Measurements from ENCODE around the gene FNDC11.
A peak's percentile ranks its signal among the peaks of the same experiment; 100 is the strongest.

FNDC11 gene

DNA sequence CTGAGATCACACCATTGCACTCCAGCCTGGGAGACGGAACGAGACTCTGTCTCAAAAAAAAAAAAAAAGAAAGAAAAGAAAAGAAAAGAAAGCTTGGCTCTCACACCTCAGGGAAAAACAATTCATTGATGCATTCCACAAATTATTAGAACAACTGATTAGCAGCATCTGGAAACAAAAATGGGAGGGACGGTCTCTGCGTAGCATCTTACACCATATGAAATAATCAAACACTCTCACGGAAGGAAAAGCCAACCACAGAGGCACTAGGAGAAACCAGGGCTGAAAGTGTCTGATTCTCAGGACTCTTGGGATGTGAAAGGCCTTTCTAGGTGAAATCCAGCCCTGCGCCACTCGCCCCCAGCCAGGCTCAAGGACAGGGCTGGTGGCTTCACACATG lies 22.4 kb downstream of the FNDC11 start:
- H3K4me1 Mint-ChIP-seq: peaks cover 5% of the 10 kb centered on the region
- no peaks in the 10 kb centered on the region for H3K36me3 Mint-ChIP-seq
- H3K27ac Mint-ChIP-seq: no peak overlapping the region
- DNase-seq: no peak
- H3K27me3 Mint-ChIP-seq: peaks cover 74% of the 10 kb centered on the region
- H3K4me3 Mint-ChIP-seq: no peak overlapping the region
- H3K9me3 Mint-ChIP-seq: no peaks in the 10 kb centered on the region
- CTCF ChIA-PET: interaction anchor here (1.1 kb wide), 1 partner anchor 39 kb away, joined by 3 read pairs; no protein-coding TSS in a partner anchor

DNA sequence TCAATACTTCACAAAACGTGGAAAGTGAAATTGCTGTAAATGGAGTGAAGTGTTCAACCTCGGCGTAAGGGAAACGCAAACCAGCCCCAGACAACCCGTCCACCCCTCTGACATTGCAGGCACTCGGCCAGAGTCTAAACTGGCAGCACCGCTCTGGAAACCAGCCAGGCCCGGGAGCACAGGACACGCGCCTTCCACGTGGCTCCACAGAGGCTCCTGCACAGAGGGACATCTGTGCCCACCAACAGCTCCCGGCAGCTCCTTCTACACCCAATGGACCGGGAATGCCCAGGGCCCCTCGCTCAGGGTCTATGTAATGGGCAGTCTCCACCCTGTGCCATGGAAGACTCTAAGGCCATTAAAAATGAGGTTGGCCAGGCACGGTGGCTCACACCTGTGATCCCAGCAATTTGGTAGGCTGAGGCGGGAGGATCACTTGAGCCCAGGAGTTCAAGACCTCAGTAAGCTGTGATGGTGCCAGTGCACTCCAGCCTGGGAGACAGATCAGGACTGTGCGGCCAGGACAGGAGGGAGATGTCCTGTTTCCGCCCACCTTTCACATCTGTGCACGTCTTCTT lies 23.4 kb downstream of the FNDC11 start:
- no peak for DNase-seq
- H3K27ac Mint-ChIP-seq: no peak overlapping the region
- no peak overlapping the region for H3K4me3 Mint-ChIP-seq
- CTCF ChIA-PET: no interaction called here
- no peaks in the 10 kb centered on the region for H3K36me3 Mint-ChIP-seq
- H3K27me3 Mint-ChIP-seq: peaks cover 83% of the 10 kb centered on the region
- peaks cover 5% of the 10 kb centered on the region for H3K4me1 Mint-ChIP-seq
- no peaks in the 10 kb centered on the region for H3K9me3 Mint-ChIP-seq

GRCh38 chr20:63578224-63579016 lies 24.5 kb downstream of the FNDC11 start:
- Mint-ChIP-seq H3K4me1 (peaks cover 5% of the 10 kb centered on the region), H3K4me3 (no peak overlapping the region), H3K27me3 (peaks cover 93% of the 10 kb centered on the region), H3K9me3 (no peaks in the 10 kb centered on the region), H3K36me3 (no peaks in the 10 kb centered on the region), H3K27ac (no peak overlapping the region)
- CTCF ChIA-PET: no interaction called here
- DNase-seq: peak; percentile 28

DNA sequence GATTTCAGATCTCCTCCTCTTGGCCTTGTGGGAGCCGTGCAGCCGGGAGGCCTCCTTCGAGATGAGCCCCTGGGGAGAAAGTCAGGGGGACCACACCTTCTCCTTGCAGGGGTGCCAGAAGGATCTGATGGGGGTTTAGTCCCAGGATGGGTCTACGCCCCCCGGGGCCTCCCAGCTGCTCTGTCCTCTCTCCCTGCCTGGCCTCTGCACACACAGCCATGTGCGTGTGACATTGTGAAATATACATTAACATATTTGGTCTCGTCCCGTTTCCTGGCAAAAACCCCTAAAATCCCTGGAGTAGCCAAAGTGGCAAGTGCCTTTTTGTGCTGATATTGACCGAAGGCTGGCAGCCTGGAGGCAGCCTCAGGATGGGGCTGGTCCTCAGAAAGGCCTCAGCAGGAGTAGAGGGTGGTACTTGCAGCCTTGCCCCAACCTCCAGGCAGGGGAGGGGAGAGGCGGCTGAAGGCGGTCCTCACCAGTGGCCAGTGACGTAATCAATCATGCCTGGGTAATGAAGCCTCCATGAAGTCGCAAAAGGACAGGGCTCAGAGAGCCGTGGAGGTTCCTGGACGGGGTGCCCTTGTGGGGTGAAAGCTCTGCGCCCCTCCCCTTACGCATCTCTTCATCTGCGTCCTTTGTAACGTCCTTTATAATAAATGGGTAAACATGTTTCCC lies 25.2 kb downstream of the FNDC11 start:
- Mint-ChIP-seq H3K27me3 (peaks cover 91% of the 10 kb centered on the region), H3K27ac (peak overlapping the region; percentile 31), H3K4me3 (no peak overlapping the region), H3K4me1 (peaks cover 3% of the 10 kb centered on the region), H3K36me3 (no peaks in the 10 kb centered on the region), H3K9me3 (no peaks in the 10 kb centered on the region)
- DNase-seq: no peak
- CTCF ChIA-PET: no interaction called here

DNA sequence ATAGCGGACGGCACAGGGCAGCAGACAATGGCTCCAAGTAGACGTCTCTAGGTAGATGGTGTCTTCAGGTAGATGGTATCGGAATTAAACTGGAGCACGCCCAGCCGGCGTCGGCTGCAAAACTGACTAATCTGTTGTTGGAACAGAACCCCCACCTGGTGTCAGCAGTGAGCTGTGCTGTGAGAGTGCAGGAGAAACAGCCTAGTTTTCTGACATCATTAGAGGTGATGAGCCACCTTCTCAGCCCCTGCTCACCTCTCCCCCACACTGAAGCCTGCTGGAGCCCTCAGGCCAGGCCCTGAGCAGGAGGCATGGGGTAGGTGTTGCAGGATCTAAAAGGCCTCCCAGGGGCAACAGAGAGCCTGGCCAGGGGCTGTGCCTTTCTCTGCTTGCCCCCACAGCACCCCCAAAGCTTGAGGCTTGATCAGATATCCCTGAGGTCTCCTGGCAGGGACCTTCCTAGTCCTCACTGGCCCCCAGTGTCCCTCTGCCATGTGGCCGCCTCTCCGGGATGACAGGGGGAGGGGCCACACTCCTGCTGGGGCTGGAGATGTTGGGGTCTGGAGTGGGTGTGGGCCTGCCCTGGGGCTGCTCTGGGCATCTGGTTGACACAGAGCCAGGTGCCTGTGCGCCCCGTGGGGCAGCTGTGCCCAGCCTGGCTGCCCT lies 27.0 kb downstream of the FNDC11 start:
- Mint-ChIP-seq H3K27ac (no peak overlapping the region), H3K27me3 (peaks cover 83% of the 10 kb centered on the region), H3K36me3 (peaks cover 3% of the 10 kb centered on the region), H3K4me1 (peaks cover 5% of the 10 kb centered on the region), H3K4me3 (no peak overlapping the region), H3K9me3 (no peaks in the 10 kb centered on the region)
- peak; percentile 88 for DNase-seq
- CTCF ChIA-PET: interaction anchor here (1.0 kb wide), 1 partner anchor 42 kb away, joined by 3 read pairs; no protein-coding TSS in a partner anchor

DNA sequence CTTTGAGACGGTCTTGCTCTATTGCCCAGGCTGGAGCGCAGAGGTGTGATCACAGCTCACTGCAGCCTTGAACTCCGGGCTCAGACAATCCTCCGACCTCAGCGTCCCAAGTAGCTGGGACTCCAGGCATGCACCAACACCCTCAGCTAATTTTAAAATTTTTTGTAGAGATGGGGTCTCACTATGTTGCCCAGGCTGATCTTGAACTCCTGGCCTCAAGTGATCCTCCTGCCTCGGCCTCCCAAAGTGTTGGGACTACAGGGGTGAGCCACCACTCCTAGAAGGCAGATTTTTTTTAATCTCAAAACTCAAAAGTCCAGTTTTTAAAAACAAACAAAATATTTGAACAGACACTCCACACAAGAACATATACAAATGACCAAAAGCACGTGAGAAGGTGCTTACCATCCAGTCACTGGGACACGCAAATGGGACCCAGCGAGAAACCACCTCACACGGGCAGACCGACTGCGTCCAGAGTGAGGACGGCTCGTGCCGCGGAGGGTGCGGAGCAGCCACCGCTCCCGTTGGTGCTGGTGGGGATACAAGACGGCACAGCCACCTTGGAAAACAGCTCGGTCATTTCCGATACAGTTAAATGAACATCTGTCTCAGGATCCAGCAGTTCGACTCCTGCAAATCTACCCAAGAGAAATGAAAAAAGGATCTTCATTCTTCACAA lies 28.6 kb downstream of the FNDC11 start:
- CTCF ChIA-PET: interaction anchor here (1.3 kb wide), 1 partner anchor 34 kb away, joined by 4 read pairs; no protein-coding TSS in a partner anchor
- H3K36me3 Mint-ChIP-seq: peaks cover 5% of the 10 kb centered on the region
- H3K4me3 Mint-ChIP-seq: no peak overlapping the region
- no peak overlapping the region for H3K27ac Mint-ChIP-seq
- peaks cover 69% of the 10 kb centered on the region for H3K27me3 Mint-ChIP-seq
- H3K4me1 Mint-ChIP-seq: peaks cover 8% of the 10 kb centered on the region
- DNase-seq: no peak
- no peaks in the 10 kb centered on the region for H3K9me3 Mint-ChIP-seq

DNA sequence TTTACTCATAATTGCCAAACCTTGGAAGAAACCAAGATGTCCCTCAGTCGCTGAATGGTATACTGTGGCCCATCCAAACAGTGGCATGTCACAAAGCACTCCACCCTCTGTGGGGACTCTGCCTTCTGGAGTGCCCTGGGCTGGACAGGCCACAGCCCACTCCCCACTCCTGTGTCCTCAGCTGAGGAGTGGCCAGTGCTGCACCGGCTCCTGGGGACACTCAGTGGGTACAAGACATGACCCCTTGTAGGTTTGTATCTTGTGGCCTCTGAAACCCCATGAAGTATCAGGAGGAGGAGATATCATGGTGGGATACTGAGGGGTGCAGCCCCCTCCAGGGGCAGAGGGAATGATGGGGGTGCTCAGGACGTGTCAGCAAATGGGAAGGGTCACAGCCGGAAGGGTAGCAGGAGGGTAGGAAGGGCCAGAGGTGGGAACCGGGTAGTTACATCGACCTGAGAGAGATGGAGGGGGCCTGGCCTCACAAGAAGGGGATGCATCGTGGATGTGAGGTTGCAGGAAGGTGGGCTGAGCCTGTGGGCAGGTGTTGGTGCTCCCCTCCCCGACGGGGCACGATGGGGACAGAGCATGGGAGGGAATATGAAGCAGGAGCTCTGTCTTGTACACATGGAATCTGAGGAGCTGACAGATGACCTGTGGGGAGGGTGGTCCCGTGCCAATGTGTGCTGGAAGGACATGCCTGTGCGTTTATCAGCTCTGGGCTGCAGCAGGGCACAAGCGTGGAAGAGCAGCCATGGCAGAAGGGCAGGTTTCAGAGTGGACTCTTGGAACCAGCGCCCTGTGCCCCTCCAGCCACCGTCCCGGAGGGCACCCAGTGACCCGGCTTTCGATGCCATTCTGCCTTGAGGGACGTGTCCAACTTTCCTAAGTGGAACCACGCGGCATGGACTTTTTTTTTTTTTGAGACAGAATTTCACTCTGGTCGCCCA lies 31.9 kb downstream of the FNDC11 start:
- Mint-ChIP-seq H3K27me3 (peaks cover 36% of the 10 kb centered on the region), H3K36me3 (peaks cover 21% of the 10 kb centered on the region), H3K4me1 (peaks cover 14% of the 10 kb centered on the region), H3K4me3 (no peak overlapping the region), H3K9me3 (no peaks in the 10 kb centered on the region), H3K27ac (no peak overlapping the region)
- CTCF ChIA-PET: no interaction called here
- no peak for DNase-seq

DNA sequence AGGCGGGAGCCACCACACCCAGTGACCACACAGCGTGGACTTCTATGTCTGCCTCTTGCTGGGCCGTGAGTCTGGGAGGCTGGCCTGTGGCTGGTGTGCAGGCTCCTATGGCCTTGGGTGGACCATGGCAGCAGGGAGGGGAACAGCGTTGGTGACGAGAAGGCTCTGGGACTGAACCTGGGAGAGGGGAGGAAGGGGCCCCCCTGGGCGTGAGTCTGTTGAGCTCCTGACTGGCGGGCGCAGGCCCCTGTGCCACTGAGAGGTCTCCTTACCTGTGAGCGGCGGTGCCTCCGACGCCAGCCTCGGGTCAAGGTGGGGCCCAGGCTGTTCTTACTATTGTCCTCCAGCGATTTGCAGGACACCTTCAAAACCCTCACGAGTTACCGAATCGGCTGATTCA lies 32.8 kb downstream of the FNDC11 start:
- peaks cover 26% of the 10 kb centered on the region for H3K27me3 Mint-ChIP-seq
- CTCF ChIA-PET: no interaction called here
- no peak overlapping the region for H3K27ac Mint-ChIP-seq
- H3K9me3 Mint-ChIP-seq: no peaks in the 10 kb centered on the region
- no peak overlapping the region for H3K4me3 Mint-ChIP-seq
- no peak for DNase-seq
- H3K4me1 Mint-ChIP-seq: peaks cover 13% of the 10 kb centered on the region
- H3K36me3 Mint-ChIP-seq: peaks cover 24% of the 10 kb centered on the region

DNA sequence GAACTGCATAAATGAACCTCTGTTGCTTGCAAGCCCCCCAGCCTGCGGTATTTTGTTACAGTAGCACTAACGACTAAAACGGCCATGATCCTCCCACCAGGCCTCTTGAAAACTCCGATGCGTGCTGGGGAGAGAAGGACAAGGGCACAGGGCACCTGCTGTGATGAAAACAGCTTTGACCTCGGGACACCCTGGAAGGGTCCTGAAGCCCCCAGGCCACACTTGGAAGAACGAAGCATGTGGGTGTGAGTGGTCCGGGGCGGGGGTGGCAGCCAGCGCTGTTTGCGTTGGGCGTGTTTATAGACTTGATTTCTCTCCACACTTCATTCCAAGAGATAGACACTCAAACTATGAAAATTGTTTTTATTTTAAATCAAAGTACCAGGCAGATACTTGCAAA lies 33.3 kb downstream of the FNDC11 start:
- H3K27me3 Mint-ChIP-seq: peaks cover 25% of the 10 kb centered on the region
- peaks cover 13% of the 10 kb centered on the region for H3K4me1 Mint-ChIP-seq
- H3K27ac Mint-ChIP-seq: no peak overlapping the region
- DNase-seq: no peak
- CTCF ChIA-PET: no interaction called here
- no peak overlapping the region for H3K4me3 Mint-ChIP-seq
- no peaks in the 10 kb centered on the region for H3K9me3 Mint-ChIP-seq
- peaks cover 27% of the 10 kb centered on the region for H3K36me3 Mint-ChIP-seq

GRCh38 chr20:63587776-63588591 lies 34.0 kb downstream of the FNDC11 start:
- Mint-ChIP-seq H3K4me3 (no peak overlapping the region), H3K27ac (peak overlapping the region; percentile 29), H3K9me3 (no peaks in the 10 kb centered on the region), H3K4me1 (peaks cover 13% of the 10 kb centered on the region), H3K27me3 (peaks cover 17% of the 10 kb centered on the region), H3K36me3 (peaks cover 29% of the 10 kb centered on the region)
- peak; percentile 33 for DNase-seq
- CTCF ChIA-PET: no interaction called here

DNA sequence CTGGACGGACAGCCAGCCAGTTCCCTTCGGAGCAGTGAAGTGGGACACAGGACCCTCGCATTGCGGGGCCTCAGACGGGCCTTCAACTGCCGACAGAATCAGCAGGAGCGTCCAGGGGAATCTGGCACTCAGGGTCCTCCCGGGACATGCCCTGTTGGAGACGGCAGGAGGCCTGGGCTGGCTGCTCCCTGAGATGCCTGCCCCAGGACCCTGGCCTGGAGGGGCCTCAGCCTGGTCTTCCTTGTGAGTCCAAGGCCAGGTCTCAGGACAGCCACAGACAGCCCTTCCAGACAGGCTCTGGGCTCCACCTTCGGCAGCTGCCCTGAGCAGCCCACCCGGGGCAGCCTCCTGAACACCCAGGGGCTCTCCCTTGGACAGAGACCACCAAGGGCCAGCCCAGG lies 34.7 kb downstream of the FNDC11 start:
- DNase-seq: no peak
- CTCF ChIA-PET: no interaction called here
- H3K4me1 Mint-ChIP-seq: peaks cover 13% of the 10 kb centered on the region
- peaks cover 34% of the 10 kb centered on the region for H3K36me3 Mint-ChIP-seq
- H3K9me3 Mint-ChIP-seq: no peaks in the 10 kb centered on the region
- no peak overlapping the region for H3K27ac Mint-ChIP-seq
- no peak overlapping the region for H3K4me3 Mint-ChIP-seq
- H3K27me3 Mint-ChIP-seq: peaks cover 12% of the 10 kb centered on the region

DNA sequence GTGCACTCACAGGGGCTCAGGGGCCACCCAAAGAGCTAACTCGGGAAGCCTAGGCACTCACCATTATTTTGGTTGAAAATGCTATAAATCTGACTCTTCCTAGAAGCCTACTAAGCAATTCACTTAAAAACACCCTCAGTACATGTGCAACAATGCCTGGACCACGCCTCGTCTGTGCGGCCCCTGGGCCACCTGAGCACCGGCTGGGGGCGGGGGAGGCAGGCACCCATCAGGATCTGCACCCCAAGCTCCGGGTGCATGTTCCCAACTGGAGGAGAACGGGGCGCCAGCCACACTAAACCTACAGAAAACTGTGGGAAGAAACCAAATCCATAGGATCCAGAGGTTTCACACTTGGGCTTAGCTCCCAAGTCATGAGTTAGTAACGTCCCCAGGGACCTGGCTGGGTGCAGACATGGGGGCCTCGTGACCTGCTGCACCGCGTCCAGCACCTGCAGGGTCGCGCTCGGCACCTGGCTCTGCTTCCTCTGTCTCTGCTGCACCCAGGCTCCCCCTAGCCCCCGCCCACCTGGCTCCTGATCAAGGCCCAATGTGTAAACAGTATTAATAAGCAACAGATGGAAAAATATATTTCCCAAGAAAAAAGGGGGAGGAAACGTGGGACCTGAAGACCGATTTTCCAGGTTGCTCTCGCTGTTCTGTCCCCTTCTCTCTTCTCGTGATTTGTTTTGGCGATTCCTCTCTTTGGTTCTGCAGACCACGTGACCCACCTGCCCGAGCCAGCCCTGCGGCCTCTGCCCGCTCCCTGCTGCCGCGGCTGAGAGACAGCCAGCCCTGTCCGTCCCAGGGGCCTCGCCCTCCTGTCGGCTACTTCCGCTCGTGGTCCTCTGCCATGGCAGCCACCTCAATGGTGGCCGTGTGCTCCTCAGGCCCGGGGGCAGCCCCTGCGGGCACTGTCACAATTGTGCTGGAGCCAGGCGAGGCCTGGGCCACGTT lies 35.6 kb downstream of the FNDC11 start:
- DNase-seq: no peak
- Mint-ChIP-seq H3K9me3 (no peaks in the 10 kb centered on the region), H3K27me3 (peaks cover 7% of the 10 kb centered on the region), H3K36me3 (peaks cover 37% of the 10 kb centered on the region), H3K4me3 (no peak overlapping the region), H3K4me1 (peaks cover 13% of the 10 kb centered on the region), H3K27ac (no peak overlapping the region)
- CTCF ChIA-PET: no interaction called here

All from activated naive CD4-positive, alpha-beta T cell treated with anti-CD3 and anti-CD28 coated beads, Interleukin-2, amount 10 ng/mL, durations not matched to agents 7 days and 5 days (primary cell).